Measurements from ENCODE around the gene STRIT1.
"Not testable (repeated sequence)": the region's sequence is repeated elsewhere in the genome, so short reads cannot be mapped to it uniquely, and the experiment has no call there.

Gene STRIT1

GRCh38 chr3:155271343-155271613, 22.2 kb downstream of the STRIT1 start:
- no peak for TF ChIP-seq MYC (IDR thresholded peaks at IDR 0.05; ENCODE audit: low read depth, low read length)
- no peak for TF ChIP-seq CTCF (IDR thresholded peaks at IDR 0.05; ENCODE audit: low read depth, low read length)
- no peak for TF ChIP-seq POLR2A (IDR thresholded peaks at IDR 0.05; ENCODE audit: extremely low read depth, insufficient read length)
- no peak for TF ChIP-seq MAX (IDR thresholded peaks at IDR 0.05; ENCODE audit: low read depth, low read length)
- no peak overlapping the region for H3K4me3 ChIP-seq (ENCODE audit: low read depth, low read length)
- no peak for DNase-seq (ENCODE audit: low read depth)

DNA sequence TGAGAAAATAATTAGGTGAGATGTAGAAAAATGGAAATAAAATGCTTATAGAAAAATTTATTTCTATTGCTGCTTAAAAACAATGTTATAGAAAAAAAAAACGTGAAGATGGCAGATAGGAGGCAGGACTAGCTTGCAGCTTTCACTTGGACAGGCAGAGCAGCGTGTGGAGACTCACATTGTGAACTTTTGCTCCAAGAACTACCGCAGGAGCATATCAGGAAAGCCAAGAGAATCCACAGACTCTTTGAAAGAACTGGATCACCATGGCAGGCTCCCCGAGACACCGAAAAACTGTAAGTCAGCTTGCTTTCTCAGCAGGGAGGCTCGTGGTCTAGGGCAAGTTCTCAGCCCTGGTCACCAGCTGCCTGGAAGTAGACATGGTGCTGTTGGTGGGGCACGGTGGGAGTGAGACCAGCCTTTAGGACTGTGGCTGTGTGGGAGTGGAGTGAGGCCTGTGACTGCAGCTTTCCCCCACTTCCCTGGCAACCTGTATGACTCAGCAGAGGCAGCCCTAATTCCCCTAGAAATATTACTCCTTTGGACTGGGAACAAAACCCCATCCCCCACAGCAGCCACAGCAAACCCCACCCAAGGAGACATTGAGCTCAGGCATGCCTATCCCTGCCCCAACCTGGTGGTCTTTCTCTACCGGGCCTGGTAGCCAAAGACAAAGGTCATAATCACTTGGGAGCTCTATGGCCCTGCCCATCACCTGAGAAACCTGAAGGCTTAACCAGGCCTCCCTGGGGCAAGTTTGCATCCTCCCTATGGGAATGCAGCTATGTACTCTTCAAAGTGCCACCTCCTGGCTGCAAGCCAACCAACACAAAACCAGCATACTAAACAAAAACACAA, 22.8 kb downstream of the STRIT1 start:
- no peak for TF ChIP-seq POLR2A (IDR thresholded peaks at IDR 0.05; ENCODE audit: extremely low read depth, insufficient read length)
- TF ChIP-seq MAX (IDR thresholded peaks at IDR 0.05; ENCODE audit: low read depth, low read length): no peak
- TF ChIP-seq CTCF (IDR thresholded peaks at IDR 0.05; ENCODE audit: low read depth, low read length): no peak
- DNase-seq (ENCODE audit: low read depth): peak; percentile 34
- no peak overlapping the region for H3K4me3 ChIP-seq (ENCODE audit: low read depth, low read length)

- TF ChIP-seq CTCF (IDR thresholded peaks at IDR 0.05; ENCODE audit: low read depth, low read length): no peak
- no peak for TF ChIP-seq MAX (IDR thresholded peaks at IDR 0.05; ENCODE audit: low read depth, low read length)
- TF ChIP-seq MYC (IDR thresholded peaks at IDR 0.05; ENCODE audit: low read depth, low read length): no peak
- no peak for TF ChIP-seq POLR2A (IDR thresholded peaks at IDR 0.05; ENCODE audit: extremely low read depth, insufficient read length)
- no peak overlapping the region for H3K4me3 ChIP-seq (ENCODE audit: low read depth, low read length)
- no peak for DNase-seq (ENCODE audit: low read depth)
These were observed 23.4 kb downstream of the STRIT1 start for GRCh38 chr3:155270063-155270462.

GRCh38 chr3:155262855-155263254, 30.6 kb downstream of the STRIT1 start:
- H3K4me3 ChIP-seq (ENCODE audit: low read depth, low read length); DNase-seq (ENCODE audit: low read depth): not testable (repeated sequence)

GRCh38 chr3:155262295-155262694, 31.2 kb downstream of the STRIT1 start:
- no peak overlapping the region for H3K4me3 ChIP-seq (ENCODE audit: low read depth, low read length)
- DNase-seq (ENCODE audit: low read depth): no peak
- TF ChIP-seq POLR2A (IDR thresholded peaks at IDR 0.05; ENCODE audit: extremely low read depth, insufficient read length) (no peak), MAX (IDR thresholded peaks at IDR 0.05; ENCODE audit: low read depth, low read length) (no peak), CTCF (IDR thresholded peaks at IDR 0.05; ENCODE audit: low read depth, low read length) (no peak), MYC (IDR thresholded peaks at IDR 0.05; ENCODE audit: low read depth, low read length) (no peak)

- TF ChIP-seq MYC (IDR thresholded peaks at IDR 0.05; ENCODE audit: low read depth, low read length) (no peak), MAX (IDR thresholded peaks at IDR 0.05; ENCODE audit: low read depth, low read length) (no peak), CTCF (IDR thresholded peaks at IDR 0.05; ENCODE audit: low read depth, low read length) (no peak), POLR2A (IDR thresholded peaks at IDR 0.05; ENCODE audit: extremely low read depth, insufficient read length) (no peak)
- peak; percentile 19 for DNase-seq (ENCODE audit: low read depth)
- no peak overlapping the region for H3K4me3 ChIP-seq (ENCODE audit: low read depth, low read length)
These were observed 39.0 kb downstream of the STRIT1 start for GRCh38 chr3:155254445-155254844.

All from NB4 (cell line).